Heart left ventricle (tissue), 13 donors: ENCODE measurements around the gene C10orf120.

ENCODE experiments used
- POLR2A ChIP-seq, 2 donors: fragments of 450-650 bp; IDR thresholded peaks; one replicate each; pipeline ENCODE4 v1.6.1; 2017; ENCODE audit warnings: antibody characterized with exemption in 2 of 2, mild to moderate bottlenecking in 2 of 2, moderate library complexity in 2 of 2
- TF ChIP-seq, protein P1 (sequence below), 12 donors: fragments of 200-600 bp; sonication (generic) in 4 of 12; IDR thresholded peaks; one replicate each; pipeline versions ENCODE4 v1.5.0 to v1.8.0; 2018 to 2022; ENCODE audit warnings: antibody characterized with exemption in 12 of 12, mild to moderate bottlenecking in 5 of 12
- donor health status: ischemic (EF 13 %, LVEDD 7.1; RV severe dilation, severe dysfunction).
- donor health status: DM: no; HTN: yes; CAD: no.
- donor health status: DM: no; HTN: no; CAD: no.
- donor health status: ischemic (EF 25% LVEDD 6.9; RV normal size, moderate dysfunction).
- donor health status: ischemic (EF 25% LVEDD 5.7; RV mildly dilated, moderate dysfunction).
- donor health status: ischemic (EF 35%, LVEDD 5.7; RV mildly dilated, moderate dysfunction).
- donor health status: nonischemic (EF 11% LVEDD 7.7; RV severe dilation, severe dysfunction).
- donor health status: DM: yes; HTN: yes; CAD: no.
- donor health status: PGD.
- donor health status: ischemic (EF 29% LVEDD 5.4; RV normal size, mild dysfunction).
- donor health status: nonischemic (EF 23%, LVEDD 6.1; RV moderate dilation, normal function).

- TF ChIP-seq POLR2A (IDR thresholded peaks at IDR 0.05) = no peak
- TF ChIP-seq, protein P1, sequence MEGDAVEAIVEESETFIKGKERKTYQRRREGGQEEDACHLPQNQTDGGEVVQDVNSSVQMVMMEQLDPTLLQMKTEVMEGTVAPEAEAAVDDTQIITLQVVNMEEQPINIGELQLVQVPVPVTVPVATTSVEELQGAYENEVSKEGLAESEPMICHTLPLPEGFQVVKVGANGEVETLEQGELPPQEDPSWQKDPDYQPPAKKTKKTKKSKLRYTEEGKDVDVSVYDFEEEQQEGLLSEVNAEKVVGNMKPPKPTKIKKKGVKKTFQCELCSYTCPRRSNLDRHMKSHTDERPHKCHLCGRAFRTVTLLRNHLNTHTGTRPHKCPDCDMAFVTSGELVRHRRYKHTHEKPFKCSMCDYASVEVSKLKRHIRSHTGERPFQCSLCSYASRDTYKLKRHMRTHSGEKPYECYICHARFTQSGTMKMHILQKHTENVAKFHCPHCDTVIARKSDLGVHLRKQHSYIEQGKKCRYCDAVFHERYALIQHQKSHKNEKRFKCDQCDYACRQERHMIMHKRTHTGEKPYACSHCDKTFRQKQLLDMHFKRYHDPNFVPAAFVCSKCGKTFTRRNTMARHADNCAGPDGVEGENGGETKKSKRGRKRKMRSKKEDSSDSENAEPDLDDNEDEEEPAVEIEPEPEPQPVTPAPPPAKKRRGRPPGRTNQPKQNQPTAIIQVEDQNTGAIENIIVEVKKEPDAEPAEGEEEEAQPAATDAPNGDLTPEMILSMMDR (IDR thresholded peaks at IDR 0.05) = no peak
These were observed 41.9 kb downstream of the C10orf120 start for GRCh38 chr10:122657729-122658128.
